ENCODE data around the gene SUGT1. TPM values are rescaled to one million over a fixed set of nuclear protein-coding genes. Genes with fewer than 3 reads are reported as not detected.

Gene SUGT1
- total RNA-seq, 2 donors from 2014 or later, result 33.4 to 38.3 TPM

DNA sequence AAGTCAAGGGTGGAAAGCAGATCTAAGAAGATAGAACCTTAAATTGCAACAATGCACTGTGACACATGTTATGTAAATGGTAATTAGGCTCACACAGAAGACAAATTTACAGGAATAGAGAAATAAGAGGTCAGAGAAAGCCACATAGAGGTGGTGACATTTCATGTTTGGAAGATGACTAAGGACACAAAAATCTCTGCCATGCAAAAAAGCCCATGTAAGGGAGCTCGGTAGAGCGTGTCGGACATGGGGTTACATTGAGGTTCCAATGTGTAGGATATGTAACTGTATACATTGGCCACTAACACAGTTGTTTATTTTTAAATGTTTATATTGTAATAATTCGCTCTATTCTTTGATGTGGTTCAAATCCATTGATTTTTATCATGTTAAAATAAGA is 33.7 kb downstream of the SUGT1 start:
- Histone ChIP-seq H3K27me3 (no peaks in the 10 kb centered on the region), H3K4me1 (no peaks in the 10 kb centered on the region), H3K4me3 (no peak overlapping the region), H3K9me3 (no peaks in the 10 kb centered on the region), H3K36me3 (peaks cover 66% of the 10 kb centered on the region), H3K27ac (no peak overlapping the region)
- TF ChIP-seq, protein P1, sequence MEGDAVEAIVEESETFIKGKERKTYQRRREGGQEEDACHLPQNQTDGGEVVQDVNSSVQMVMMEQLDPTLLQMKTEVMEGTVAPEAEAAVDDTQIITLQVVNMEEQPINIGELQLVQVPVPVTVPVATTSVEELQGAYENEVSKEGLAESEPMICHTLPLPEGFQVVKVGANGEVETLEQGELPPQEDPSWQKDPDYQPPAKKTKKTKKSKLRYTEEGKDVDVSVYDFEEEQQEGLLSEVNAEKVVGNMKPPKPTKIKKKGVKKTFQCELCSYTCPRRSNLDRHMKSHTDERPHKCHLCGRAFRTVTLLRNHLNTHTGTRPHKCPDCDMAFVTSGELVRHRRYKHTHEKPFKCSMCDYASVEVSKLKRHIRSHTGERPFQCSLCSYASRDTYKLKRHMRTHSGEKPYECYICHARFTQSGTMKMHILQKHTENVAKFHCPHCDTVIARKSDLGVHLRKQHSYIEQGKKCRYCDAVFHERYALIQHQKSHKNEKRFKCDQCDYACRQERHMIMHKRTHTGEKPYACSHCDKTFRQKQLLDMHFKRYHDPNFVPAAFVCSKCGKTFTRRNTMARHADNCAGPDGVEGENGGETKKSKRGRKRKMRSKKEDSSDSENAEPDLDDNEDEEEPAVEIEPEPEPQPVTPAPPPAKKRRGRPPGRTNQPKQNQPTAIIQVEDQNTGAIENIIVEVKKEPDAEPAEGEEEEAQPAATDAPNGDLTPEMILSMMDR (IDR thresholded peaks at IDR 0.05), result no peak
- no peak for DNase-seq (ENCODE audit: low spot score)

DNA sequence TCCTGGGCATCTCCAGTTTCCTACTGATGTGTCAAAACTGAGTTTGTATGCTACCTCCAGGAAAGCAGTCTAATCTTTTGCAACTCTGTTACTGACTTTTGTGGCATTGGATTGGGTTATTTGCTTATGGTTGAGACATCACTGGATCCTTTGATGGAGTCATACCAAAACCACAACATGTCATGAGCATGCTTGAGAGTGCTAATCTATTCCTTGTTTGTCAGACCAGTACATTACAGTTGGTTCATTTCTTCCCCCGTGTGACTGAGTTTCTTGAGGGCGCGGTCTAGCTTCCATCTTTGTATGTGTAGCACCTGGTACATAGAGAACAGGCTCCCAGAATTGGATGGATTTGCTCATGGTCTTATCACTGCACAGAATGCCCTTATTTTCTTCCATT is 43.2 kb downstream of the SUGT1 start:
- TF ChIP-seq, protein P1 (IDR thresholded peaks at IDR 0.05), result no peak

DNA sequence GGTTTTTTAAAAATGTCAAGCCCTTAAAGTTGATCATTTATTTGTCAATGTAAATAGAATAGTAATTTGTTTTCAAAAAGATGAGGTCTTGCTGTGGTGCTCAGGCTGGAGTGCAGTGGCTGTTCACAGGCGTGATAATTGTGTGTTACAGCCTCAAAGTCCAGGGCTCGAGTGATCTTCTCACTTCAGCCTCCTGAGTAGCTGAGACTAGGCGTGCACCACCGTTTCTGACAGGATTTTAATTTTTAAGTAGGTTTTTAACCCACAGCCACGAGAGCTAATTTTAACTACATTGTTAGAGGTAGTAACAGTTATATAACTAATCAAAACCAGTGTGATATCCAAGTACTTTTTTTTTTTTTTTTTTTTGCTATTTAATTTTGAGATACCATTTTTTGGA is 43.9 kb downstream of the SUGT1 start:
- Histone ChIP-seq H3K4me3 (no peak overlapping the region), H3K4me1 (no peaks in the 10 kb centered on the region), H3K36me3 (peaks cover 7% of the 10 kb centered on the region), H3K27me3 (no peaks in the 10 kb centered on the region), H3K27ac (no peak overlapping the region), H3K9me3 (no peaks in the 10 kb centered on the region)
- DNase-seq (ENCODE audit: low spot score), result no peak
- TF ChIP-seq, protein P1 (IDR thresholded peaks at IDR 0.05), result no peak

More for the DNA sequence above, 43.2 kb downstream of the SUGT1 start:
- DNase-seq (ENCODE audit: low spot score), result no peak
- Histone ChIP-seq H3K27me3 (no peaks in the 10 kb centered on the region), H3K36me3 (peaks cover 14% of the 10 kb centered on the region), H3K4me3 (no peak overlapping the region), H3K4me1 (no peaks in the 10 kb centered on the region), H3K9me3 (no peaks in the 10 kb centered on the region), H3K27ac (no peak overlapping the region)

DNA sequence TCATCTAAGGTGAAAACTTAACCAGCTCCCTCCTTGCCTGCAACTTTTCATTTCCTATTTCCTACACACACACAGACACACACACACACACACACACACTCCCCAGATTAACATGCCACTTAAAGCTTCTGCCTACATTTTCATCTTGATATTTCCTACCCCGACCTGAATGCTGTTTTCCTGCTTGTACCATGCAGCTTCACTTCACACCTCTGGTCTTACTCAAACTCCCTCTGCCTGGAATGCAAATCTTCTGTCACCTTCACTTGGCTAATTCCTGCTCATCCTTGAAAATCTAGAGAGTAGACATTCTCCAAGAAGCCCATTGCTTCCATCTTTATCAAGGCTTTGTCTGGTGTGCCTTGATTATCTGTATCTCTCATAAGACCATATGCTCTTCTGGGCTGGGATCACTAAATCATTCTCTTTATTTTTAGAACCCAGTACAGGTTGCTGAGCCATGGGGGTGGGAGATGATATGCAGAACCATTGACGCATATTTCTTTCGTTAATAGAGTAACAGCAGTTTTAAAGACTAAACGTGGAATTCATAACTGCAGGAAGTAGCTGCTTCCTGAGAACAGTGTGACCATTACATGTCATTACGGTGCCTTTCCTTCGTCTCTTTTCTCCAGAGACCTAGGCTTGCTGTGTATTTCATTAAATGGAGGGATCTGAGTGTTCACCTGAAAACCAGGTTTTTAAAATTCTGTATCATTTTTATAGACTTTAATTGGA is 49.3 kb downstream of the SUGT1 start:
- H3K36me3 ChIP-seq, result peaks cover 6% of the 10 kb centered on the region
- no peaks in the 10 kb centered on the region for H3K27me3 ChIP-seq
- DNase-seq (ENCODE audit: low spot score), result no peak
- H3K9me3 ChIP-seq, result no peaks in the 10 kb centered on the region
- H3K27ac ChIP-seq, result no peak overlapping the region
- TF ChIP-seq, protein P1 (IDR thresholded peaks at IDR 0.05), result no peak
- no peak overlapping the region for H3K4me3 ChIP-seq
- H3K4me1 ChIP-seq, result no peaks in the 10 kb centered on the region

DNA sequence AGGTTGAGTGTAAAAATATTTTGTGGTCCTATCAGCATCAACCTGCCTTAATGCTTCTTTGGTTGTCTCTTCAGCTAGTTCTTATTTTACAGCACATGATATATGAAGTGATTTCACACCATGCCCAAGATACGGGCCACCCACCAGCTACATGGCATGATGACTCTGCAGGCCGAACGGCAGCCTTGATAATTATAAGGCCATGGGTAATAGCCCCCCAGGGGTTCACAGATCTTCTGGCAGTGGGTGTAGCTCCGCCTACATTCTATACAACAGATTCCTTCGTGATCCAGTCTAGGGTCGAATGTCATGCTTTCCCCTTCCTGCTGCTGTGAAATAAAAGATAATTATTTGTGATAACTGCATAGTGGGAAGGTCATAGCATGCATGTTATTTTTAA is 50.8 kb downstream of the SUGT1 start:
- H3K4me1 ChIP-seq, result no peaks in the 10 kb centered on the region
- no peak overlapping the region for H3K4me3 ChIP-seq
- no peaks in the 10 kb centered on the region for H3K9me3 ChIP-seq
- H3K36me3 ChIP-seq, result no peaks in the 10 kb centered on the region
- H3K27ac ChIP-seq, result no peak overlapping the region
- TF ChIP-seq, protein P1 (IDR thresholded peaks at IDR 0.05), result no peak
- no peak for DNase-seq (ENCODE audit: low spot score)
- H3K27me3 ChIP-seq, result no peaks in the 10 kb centered on the region

DNA sequence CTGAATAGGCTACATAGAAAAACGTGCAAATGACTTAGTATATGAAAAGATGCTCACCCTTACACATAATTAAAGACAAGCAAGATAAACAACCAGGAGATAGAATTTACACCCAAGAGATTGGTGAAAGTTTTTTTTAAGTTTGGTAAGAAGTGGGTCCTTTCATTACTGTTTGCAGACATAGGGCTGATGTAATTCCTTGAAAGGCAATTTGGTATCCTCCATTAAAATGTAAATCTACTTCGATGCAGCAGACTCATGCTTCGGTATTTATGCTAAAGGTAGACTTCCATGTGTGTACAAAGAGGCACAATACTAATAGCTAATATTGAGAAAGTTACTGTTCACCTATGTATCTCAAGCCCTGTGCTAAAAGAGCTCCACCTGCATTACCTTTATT is 53.4 kb downstream of the SUGT1 start:
- Histone ChIP-seq H3K4me1 (no peaks in the 10 kb centered on the region), H3K4me3 (no peak overlapping the region), H3K9me3 (no peaks in the 10 kb centered on the region), H3K36me3 (no peaks in the 10 kb centered on the region), H3K27me3 (no peaks in the 10 kb centered on the region), H3K27ac (no peak overlapping the region)
- DNase-seq (ENCODE audit: low spot score), result no peak
- TF ChIP-seq, protein P1 (IDR thresholded peaks at IDR 0.05), result no peak
